Measurements from ENCODE around the gene PAM. TPM values are rescaled to one million over a fixed set of nuclear protein-coding genes. Genes with fewer than 3 reads are reported as not detected.

The PAM gene
- total and polyA plus RNA-seq, 12 donors: 488 to 1,485 (median 1,074) TPM

DNA sequence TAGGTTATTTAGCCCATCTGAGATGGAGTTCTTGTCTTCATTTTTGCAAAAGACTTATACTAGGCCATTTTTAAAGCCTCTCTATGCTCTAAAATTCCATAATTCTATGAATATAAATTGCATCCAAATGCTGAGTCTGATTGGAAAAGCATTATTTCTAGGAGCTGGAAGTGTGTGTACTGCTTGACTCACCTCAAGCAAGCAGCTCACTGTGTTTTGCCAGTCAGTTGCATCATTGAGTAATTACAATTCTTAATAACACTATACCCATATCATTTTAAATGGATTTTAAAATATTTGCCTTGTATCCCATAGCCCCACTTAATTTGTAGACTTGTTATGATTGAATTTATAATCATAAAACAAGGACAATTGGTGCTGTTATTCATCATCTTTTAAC, 161.0 kb downstream of the PAM start:
- no peak for ATAC-seq
- intact Hi-C loops (cut with DNase I): no loop called here
- H3K36me3 ChIP-seq: peaks cover 0 to 24% (median 0%) of the 10 kb centered on the region in 9 donors
- no peak for DNase-seq
- no peaks in the 10 kb centered on the region for H3K9me3 ChIP-seq
- H3K27me3 ChIP-seq: no peaks in the 10 kb centered on the region
- TF ChIP-seq CTCF (IDR thresholded peaks at IDR 0.05): no peak
- H3K4me1 ChIP-seq: peaks cover 3 to 41% (median 23%) of the 10 kb centered on the region in 9 donors
- H3K27ac ChIP-seq: no peak overlapping the region
- no peak overlapping the region for H3K4me3 ChIP-seq

GRCh38 chr5:102918986-102919610, 164.0 kb downstream of the PAM start:
- Histone ChIP-seq H3K4me1 (peaks cover 2 to 51% (median 28%) of the 10 kb centered on the region in 9 donors), H3K9me3 (no peaks in the 10 kb centered on the region), H3K27me3 (no peaks in the 10 kb centered on the region), H3K27ac (no peak overlapping the region), H3K4me3 (no peak overlapping the region), H3K36me3 (peaks cover 0 to 22% (median 0%) of the 10 kb centered on the region in 9 donors)
- intact Hi-C loops (cut with DNase I): no loop called here
- ATAC-seq (no peak), DNase-seq (no peak)
- 83 to 95% methylated on average over 1 of the region's 1 CpG for WGBS, 2 donors
- TF ChIP-seq CTCF (IDR thresholded peaks at IDR 0.05): no peak

DNA sequence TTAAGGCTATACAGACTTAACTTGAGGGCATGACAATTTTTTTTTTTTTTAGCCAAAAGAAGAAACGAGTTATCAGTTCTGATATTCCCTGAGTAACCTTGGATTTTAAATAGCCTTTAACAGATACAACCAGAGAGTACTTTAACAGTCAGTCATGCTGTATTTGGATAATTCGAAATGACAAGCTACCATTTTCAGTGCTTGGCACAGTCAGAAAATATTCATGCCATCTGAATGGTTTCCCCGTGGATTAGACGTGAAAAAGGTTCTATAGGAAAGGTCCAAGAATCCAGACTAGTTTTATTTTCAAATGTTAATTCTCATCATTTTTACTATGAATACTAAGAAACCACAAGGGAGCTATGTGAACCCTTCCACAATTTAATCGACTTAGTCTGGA, 165.7 kb downstream of the PAM start:
- H3K36me3 ChIP-seq: peaks cover 0 to 18% (median 6%) of the 10 kb centered on the region in 9 donors
- H3K9me3 ChIP-seq: no peaks in the 10 kb centered on the region
- 49 to 65% methylated on average over 5 of the region's 5 CpGs for WGBS, 2 donors
- DNase-seq (no peak), ATAC-seq (no peak)
- TF ChIP-seq CTCF (IDR thresholded peaks at IDR 0.05): no peak
- H3K27me3 ChIP-seq: no peaks in the 10 kb centered on the region
- H3K4me3 ChIP-seq: no peak overlapping the region
- no peak overlapping the region for H3K27ac ChIP-seq
- H3K4me1 ChIP-seq: peaks cover 2 to 51% (median 28%) of the 10 kb centered on the region in 9 donors
- intact Hi-C loops (cut with DNase I): loop anchor here in 1 of 10 donors (5.0 kb wide), 1 partner anchor 138 kb away; no protein-coding TSS in a partner anchor

- Histone ChIP-seq H3K9me3 (no peaks in the 10 kb centered on the region), H3K4me1 (peaks cover 2 to 51% (median 28%) of the 10 kb centered on the region in 9 donors), H3K36me3 (peaks cover 0 to 22% (median 6%) of the 10 kb centered on the region in 9 donors), H3K27me3 (no peaks in the 10 kb centered on the region), H3K27ac (no peak overlapping the region), H3K4me3 (no peak overlapping the region)
- intact Hi-C loops (cut with DNase I): loop anchor here in 1 of 10 donors (5.0 kb wide), 1 partner anchor 139 kb away; no protein-coding TSS in a partner anchor
- DNase-seq (no peak), ATAC-seq (no peak)
- 39 to 51% methylated on average over 1 of the region's 1 CpG for WGBS, 2 donors
- no peak for TF ChIP-seq CTCF (IDR thresholded peaks at IDR 0.05)
These were observed 166.4 kb downstream of the PAM start for GRCh38 chr5:102921341-102922044.

All from heart right ventricle (tissue), 16 donors.